ENCODE data around the gene ALKAL2. TPM values are rescaled to one million over a fixed set of nuclear protein-coding genes. Genes with fewer than 3 reads are reported as not detected.

The ALKAL2 gene
- total and polyA plus RNA-seq, 2 donors (not counting 3 experiments of a cell fraction or from before 2014, with no cell fraction given): not detected

- Histone ChIP-seq H3K27ac (ENCODE audit: insufficient read depth, low read depth, low read length) (no peak overlapping the region), H3K9ac (replicated peaks; ENCODE audit: extremely low read depth, insufficient read depth, low read length) (no peak overlapping the region), H3K27me3 (ENCODE audit: control insufficient read depth in 2 of 2, insufficient read depth in 2 of 2, low read length in 2 of 2) (no peaks in the 10 kb centered on the region), H3K36me3 (ENCODE audit: control insufficient read depth in 2 of 2, extremely low read depth in 1 of 2, insufficient read depth in 2 of 2, low read length in 2 of 2) (no peaks in the 10 kb centered on the region), H3K9me3 (replicated peaks; ENCODE audit: control insufficient read depth, insufficient read depth, low read length) (no peaks in the 10 kb centered on the region), H4K20me1 (replicated peaks; ENCODE audit: control insufficient read depth, extremely low read depth, insufficient read depth, low read length) (no peaks in the 10 kb centered on the region), H3K4me1 (ENCODE audit: control insufficient read depth, extremely low read depth, insufficient read depth, low read length) (no peaks in the 10 kb centered on the region), H3K79me2 (ENCODE audit: control insufficient read depth, insufficient read depth, low read length) (no peaks in the 10 kb centered on the region), H3K9me1 (replicated peaks; ENCODE audit: control insufficient read depth, extremely low read depth, insufficient read depth, low read length) (no peaks in the 10 kb centered on the region), H3K4me3 (replicated peaks in 1 of 3; ENCODE audit: insufficient read depth in 1 of 3, low read depth in 1 of 3, low read length in 3 of 3) (no peak overlapping the region), H2AFZ (ENCODE audit: low read depth, low read length) (no peak overlapping the region), H3K4me2 (ENCODE audit: insufficient read depth, low read length) (no peak overlapping the region)
- intact Hi-C loops (cut with micrococcal nuclease) (no loop called here), dilution Hi-C loops (cut with MboI; ENCODE audit: extremely low pct_ligation_motif_present, low sequenced_read_pairs) (no loop called here)
- TF ChIP-seq CTCF (IDR thresholded peaks at IDR 0.05; ENCODE audit: extremely low read depth in 1 of 2, insufficient read depth in 1 of 2, low read depth in 1 of 2, low read length in 2 of 2) (no peak), MAX (IDR thresholded peaks at IDR 0.05; ENCODE audit: insufficient read depth, insufficient read length) (no peak), FOS (IDR thresholded peaks at IDR 0.05; ENCODE audit: borderline replicate concordance, insufficient read depth, low read length) (no peak), EZH2 (IDR thresholded peaks at IDR 0.05; ENCODE audit: borderline replicate concordance, low read depth, low read length, severe bottlenecking) (no peak), JUN (IDR thresholded peaks at IDR 0.05; ENCODE audit: borderline replicate concordance, insufficient read depth, insufficient read length, low read depth) (no peak), MYC (IDR thresholded peaks at IDR 0.05; ENCODE audit: low read depth, low read length) (no peak), POLR2AphosphoS5 (IDR thresholded peaks at IDR 0.05; ENCODE audit: insufficient read depth, low read depth, low read length) (no peak), POLR2A (IDR thresholded peaks at IDR 0.05; ENCODE audit: low read depth, low read length) (no peak), GATA2 (IDR thresholded peaks at IDR 0.05; ENCODE audit: insufficient read depth, insufficient read length, low read depth, low read length) (no peak)
- ChIA-PET POLR2A (no interaction called here), CTCF (interaction anchor here (2.2 kb wide), 1 partner anchor 8 kb away, joined by 21 read pairs; no protein-coding TSS in a partner anchor)
- FAIRE-seq (no peak), DNase-seq (ENCODE audit: low read depth, low spot score) (no peak)
- no TSS peak for BruUV-seq (replicated peaks)
Measured at GRCh38 chr2:254241-254640, 33.6 kb downstream of the ALKAL2 start.
